ENCODE results near the gene JMJD8. TPM values are rescaled to one million over a fixed set of nuclear protein-coding genes. Genes with fewer than 3 reads are reported as not detected.

The JMJD8 gene
- total and polyA plus RNA-seq, 9 of the 15 experiments (the other 6 are each of a cell fraction or from before 2014, with no cell fraction given): 1.2 to 50.6 (median 29.3) TPM

DNA sequence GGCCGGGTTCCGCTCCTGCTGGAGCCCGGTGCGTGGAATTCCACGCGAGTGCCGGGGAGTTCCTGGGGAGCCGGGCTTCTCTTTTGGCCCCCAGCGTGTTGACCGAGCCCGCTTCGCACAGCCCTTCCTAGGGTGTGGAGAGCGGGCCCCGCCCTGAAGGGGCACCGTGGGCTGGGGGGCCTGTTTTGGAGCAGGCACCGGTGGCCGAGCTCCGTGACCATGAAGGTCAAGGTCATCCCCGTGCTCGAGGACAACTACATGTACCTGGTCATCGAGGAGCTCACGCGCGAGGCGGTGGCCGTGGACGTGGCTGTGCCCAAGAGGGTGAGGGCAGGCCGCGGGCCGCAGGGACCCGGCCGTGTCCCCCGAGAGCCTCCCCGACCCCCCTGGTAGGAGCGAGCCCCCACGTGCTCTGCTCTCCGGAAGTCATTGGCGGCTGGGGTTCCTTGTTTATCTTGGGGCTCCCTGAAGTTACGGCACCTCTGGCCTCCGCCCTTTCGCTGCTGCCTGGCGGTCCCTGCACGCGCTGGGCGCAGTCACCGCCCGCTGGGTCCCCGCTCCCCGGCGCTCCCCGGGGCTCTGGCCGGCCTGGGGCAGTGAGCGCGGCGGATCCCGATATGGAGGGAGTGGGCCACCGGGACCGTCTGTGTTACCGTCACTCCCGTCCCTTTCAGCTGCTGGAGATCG, 43.3 kb upstream of the JMJD8 start (continued):
- TF ChIP-seq, protein P1, sequence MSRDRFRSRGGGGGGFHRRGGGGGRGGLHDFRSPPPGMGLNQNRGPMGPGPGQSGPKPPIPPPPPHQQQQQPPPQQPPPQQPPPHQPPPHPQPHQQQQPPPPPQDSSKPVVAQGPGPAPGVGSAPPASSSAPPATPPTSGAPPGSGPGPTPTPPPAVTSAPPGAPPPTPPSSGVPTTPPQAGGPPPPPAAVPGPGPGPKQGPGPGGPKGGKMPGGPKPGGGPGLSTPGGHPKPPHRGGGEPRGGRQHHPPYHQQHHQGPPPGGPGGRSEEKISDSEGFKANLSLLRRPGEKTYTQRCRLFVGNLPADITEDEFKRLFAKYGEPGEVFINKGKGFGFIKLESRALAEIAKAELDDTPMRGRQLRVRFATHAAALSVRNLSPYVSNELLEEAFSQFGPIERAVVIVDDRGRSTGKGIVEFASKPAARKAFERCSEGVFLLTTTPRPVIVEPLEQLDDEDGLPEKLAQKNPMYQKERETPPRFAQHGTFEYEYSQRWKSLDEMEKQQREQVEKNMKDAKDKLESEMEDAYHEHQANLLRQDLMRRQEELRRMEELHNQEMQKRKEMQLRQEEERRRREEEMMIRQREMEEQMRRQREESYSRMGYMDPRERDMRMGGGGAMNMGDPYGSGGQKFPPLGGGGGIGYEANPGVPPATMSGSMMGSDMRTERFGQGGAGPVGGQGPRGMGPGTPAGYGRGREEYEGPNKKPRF (IDR thresholded peaks at IDR 0.05; ENCODE audit: low read depth, low read length): no peak
- TF ChIP-seq ESRRA (IDR thresholded peaks at IDR 0.05; ENCODE audit: borderline replicate concordance, low read depth) (peak; percentile 94), HMG20B (CRISPR knock-in tag; IDR thresholded peaks at IDR 0.05) (no peak), FOS (IDR thresholded peaks at IDR 0.05; ENCODE audit: extremely low read depth, insufficient read length) (no peak), HDAC3 (IDR thresholded peaks at IDR 0.05; ENCODE audit: borderline replicate concordance, partially characterized antibody) (no peak), HCFC1 (IDR thresholded peaks at IDR 0.05; ENCODE audit: low read depth, low read length) (no peak), KDM4B (IDR thresholded peaks at IDR 0.05; ENCODE audit: borderline replicate concordance in 2 of 2, low read depth in 1 of 2) (no peak), U2AF2 (optimal IDR thresholded peaks at IDR 0.05; ENCODE audit: low read depth, low read length) (no peak), HEY1 (CRISPR knock-in tag; IDR thresholded peaks at IDR 0.05; ENCODE audit: borderline replicate concordance) (no peak), TARDBP (IDR thresholded peaks at IDR 0.05) (0 out of 2 replicates have a peak, but pooled peaks have one; percentile 43), PHTF2 (CRISPR knock-in tag; IDR thresholded peaks at IDR 0.05) (no peak), NCOA2 (IDR thresholded peaks at IDR 0.05; ENCODE audit: partially characterized antibody in 2 of 2) (no peak), ARNT (IDR thresholded peaks at IDR 0.05) (no peak)
- TF ChIP-seq, protein P2, sequence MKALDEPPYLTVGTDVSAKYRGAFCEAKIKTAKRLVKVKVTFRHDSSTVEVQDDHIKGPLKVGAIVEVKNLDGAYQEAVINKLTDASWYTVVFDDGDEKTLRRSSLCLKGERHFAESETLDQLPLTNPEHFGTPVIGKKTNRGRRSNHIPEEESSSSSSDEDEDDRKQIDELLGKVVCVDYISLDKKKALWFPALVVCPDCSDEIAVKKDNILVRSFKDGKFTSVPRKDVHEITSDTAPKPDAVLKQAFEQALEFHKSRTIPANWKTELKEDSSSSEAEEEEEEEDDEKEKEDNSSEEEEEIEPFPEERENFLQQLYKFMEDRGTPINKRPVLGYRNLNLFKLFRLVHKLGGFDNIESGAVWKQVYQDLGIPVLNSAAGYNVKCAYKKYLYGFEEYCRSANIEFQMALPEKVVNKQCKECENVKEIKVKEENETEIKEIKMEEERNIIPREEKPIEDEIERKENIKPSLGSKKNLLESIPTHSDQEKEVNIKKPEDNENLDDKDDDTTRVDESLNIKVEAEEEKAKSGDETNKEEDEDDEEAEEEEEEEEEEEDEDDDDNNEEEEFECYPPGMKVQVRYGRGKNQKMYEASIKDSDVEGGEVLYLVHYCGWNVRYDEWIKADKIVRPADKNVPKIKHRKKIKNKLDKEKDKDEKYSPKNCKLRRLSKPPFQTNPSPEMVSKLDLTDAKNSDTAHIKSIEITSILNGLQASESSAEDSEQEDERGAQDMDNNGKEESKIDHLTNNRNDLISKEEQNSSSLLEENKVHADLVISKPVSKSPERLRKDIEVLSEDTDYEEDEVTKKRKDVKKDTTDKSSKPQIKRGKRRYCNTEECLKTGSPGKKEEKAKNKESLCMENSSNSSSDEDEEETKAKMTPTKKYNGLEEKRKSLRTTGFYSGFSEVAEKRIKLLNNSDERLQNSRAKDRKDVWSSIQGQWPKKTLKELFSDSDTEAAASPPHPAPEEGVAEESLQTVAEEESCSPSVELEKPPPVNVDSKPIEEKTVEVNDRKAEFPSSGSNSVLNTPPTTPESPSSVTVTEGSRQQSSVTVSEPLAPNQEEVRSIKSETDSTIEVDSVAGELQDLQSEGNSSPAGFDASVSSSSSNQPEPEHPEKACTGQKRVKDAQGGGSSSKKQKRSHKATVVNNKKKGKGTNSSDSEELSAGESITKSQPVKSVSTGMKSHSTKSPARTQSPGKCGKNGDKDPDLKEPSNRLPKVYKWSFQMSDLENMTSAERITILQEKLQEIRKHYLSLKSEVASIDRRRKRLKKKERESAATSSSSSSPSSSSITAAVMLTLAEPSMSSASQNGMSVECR (CRISPR knock-in tag; IDR thresholded peaks at IDR 0.05): peak; percentile 18
- TF ChIP-seq, protein P3, sequence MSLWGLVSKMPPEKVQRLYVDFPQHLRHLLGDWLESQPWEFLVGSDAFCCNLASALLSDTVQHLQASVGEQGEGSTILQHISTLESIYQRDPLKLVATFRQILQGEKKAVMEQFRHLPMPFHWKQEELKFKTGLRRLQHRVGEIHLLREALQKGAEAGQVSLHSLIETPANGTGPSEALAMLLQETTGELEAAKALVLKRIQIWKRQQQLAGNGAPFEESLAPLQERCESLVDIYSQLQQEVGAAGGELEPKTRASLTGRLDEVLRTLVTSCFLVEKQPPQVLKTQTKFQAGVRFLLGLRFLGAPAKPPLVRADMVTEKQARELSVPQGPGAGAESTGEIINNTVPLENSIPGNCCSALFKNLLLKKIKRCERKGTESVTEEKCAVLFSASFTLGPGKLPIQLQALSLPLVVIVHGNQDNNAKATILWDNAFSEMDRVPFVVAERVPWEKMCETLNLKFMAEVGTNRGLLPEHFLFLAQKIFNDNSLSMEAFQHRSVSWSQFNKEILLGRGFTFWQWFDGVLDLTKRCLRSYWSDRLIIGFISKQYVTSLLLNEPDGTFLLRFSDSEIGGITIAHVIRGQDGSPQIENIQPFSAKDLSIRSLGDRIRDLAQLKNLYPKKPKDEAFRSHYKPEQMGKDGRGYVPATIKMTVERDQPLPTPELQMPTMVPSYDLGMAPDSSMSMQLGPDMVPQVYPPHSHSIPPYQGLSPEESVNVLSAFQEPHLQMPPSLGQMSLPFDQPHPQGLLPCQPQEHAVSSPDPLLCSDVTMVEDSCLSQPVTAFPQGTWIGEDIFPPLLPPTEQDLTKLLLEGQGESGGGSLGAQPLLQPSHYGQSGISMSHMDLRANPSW (CRISPR knock-in tag; IDR thresholded peaks at IDR 0.05): no peak
- TF ChIP-seq, protein P4, sequence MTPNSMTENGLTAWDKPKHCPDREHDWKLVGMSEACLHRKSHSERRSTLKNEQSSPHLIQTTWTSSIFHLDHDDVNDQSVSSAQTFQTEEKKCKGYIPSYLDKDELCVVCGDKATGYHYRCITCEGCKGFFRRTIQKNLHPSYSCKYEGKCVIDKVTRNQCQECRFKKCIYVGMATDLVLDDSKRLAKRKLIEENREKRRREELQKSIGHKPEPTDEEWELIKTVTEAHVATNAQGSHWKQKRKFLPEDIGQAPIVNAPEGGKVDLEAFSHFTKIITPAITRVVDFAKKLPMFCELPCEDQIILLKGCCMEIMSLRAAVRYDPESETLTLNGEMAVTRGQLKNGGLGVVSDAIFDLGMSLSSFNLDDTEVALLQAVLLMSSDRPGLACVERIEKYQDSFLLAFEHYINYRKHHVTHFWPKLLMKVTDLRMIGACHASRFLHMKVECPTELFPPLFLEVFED (CRISPR knock-in tag; conservative IDR thresholded peaks at IDR 0.05): no peak

Data from K562 (cell line).